Spleen (tissue), 7 donors: Measurements from ENCODE around the gene ADNP2.

Experiments used
- POLR2A ChIP-seq, 3 donors: fragments of 450-650 bp; IDR thresholded peaks; one replicate each; pipeline ENCODE4 v1.5.1; 2017; ENCODE audit warnings: antibody characterized with exemption in 3 of 3, mild to moderate bottlenecking in 1 of 3
- TF ChIP-seq, protein P1 (sequence below), 11 experiments: fragments of 200-600 bp in 7 of 11; fragments of 450-650 bp in 4 of 11; sonication (generic) in 4 of 11; IDR thresholded peaks in 8 of 11; conservative IDR thresholded peaks in 3 of 11; 1 replicate in 7 of 11; 2 replicates in 4 of 11; pipeline versions ENCODE4 v1.4.0 to v1.8.0; 2016 to 2021; ENCODE audit warnings: antibody characterized with exemption in 11 of 11, inconsistent platforms in 4 of 11, mild to moderate bottlenecking in 1 of 11
- donor health status: DM: no; HTN: no; CAD: no; lungs with moderate emphysema.
- donor health status: DM: no; HTN: no; CAD: no.
- donor health status: DM: no; HTN: no; CAD: no.

GRCh38 chr18:80137976-80138375, 28.9 kb downstream of the ADNP2 start:
- TF ChIP-seq, protein P1, sequence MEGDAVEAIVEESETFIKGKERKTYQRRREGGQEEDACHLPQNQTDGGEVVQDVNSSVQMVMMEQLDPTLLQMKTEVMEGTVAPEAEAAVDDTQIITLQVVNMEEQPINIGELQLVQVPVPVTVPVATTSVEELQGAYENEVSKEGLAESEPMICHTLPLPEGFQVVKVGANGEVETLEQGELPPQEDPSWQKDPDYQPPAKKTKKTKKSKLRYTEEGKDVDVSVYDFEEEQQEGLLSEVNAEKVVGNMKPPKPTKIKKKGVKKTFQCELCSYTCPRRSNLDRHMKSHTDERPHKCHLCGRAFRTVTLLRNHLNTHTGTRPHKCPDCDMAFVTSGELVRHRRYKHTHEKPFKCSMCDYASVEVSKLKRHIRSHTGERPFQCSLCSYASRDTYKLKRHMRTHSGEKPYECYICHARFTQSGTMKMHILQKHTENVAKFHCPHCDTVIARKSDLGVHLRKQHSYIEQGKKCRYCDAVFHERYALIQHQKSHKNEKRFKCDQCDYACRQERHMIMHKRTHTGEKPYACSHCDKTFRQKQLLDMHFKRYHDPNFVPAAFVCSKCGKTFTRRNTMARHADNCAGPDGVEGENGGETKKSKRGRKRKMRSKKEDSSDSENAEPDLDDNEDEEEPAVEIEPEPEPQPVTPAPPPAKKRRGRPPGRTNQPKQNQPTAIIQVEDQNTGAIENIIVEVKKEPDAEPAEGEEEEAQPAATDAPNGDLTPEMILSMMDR (IDR thresholded peaks at IDR 0.05 in 8 of 11, conservative IDR thresholded peaks at IDR 0.05 in 3 of 11) = no peak
- no peak for TF ChIP-seq POLR2A (IDR thresholded peaks at IDR 0.05)
